SU-DHL-6 (cell line): Measurements from ENCODE around the gene NDUFS6.

Source experiments
- H2AFZ ChIP-seq: fragments of 200-600 bp; sonication (generic); 2 replicates; pipeline ENCODE4 v1.6.1; 2014; ENCODE audit warnings: low read depth, mild to moderate bottlenecking, moderate library complexity, mixed read lengths, antibody characterized with exemption, low read length; ENCODE audit not compliant: severe bottlenecking
- H3F3A ChIP-seq: fragments of 200-600 bp; shearing (Covaris generic); 2 replicates; pipeline ENCODE4 v1.6.0; 2016; ENCODE audit warnings: antibody characterized with exemption, mild to moderate bottlenecking; ENCODE audit not compliant: insufficient read depth
- H3K27ac ChIP-seq: fragments of 200-600 bp; sonication (generic); 2 replicates; pipeline ENCODE4 v1.5.1; 2016; ENCODE audit warnings: low read depth, mild to moderate bottlenecking, low read length, moderate library complexity, mixed read lengths
- H3K27me3 ChIP-seq: fragments of 200-600 bp; sonication (generic), shearing (Covaris generic); 2 replicates; pipeline ENCODE4 v1.6.0; 2014; ENCODE audit warnings: mild to moderate bottlenecking, low read length
- H3K36me3 ChIP-seq: fragments of 200-600 bp; sonication (generic); 2 replicates; pipeline ENCODE4 v1.6.1; 2014; ENCODE audit warnings: mild to moderate bottlenecking, low read length, mixed read lengths
- H3K4me2 ChIP-seq: fragments of 300-600, 200-600 bp; shearing (Covaris generic), sonication (generic); 2 replicates; pipeline ENCODE4 v1.6.0; 2014; ENCODE audit warnings: low read length, low read depth, mild to moderate bottlenecking; ENCODE audit not compliant: poor library complexity, severe bottlenecking
- H3K4me3 ChIP-seq: fragments of 200-600 bp; sonication (generic); 2 replicates; pipeline ENCODE4 v1.5.1; 2014; ENCODE audit warnings: antibody characterized with exemption, low read length, mild to moderate bottlenecking, mixed read lengths; ENCODE audit not compliant: insufficient read depth, poor library complexity, severe bottlenecking
- H3K79me2 ChIP-seq: fragments of 200-600 bp; sonication (generic); 2 replicates; pipeline ENCODE4 v1.6.1; 2014; ENCODE audit warnings: mild to moderate bottlenecking, low read length, moderate library complexity; ENCODE audit not compliant: insufficient read depth
- H3K9ac ChIP-seq: fragments of 200-600 bp; sonication (generic); 2 replicates; pipeline ENCODE4 v1.7.0; 2014; ENCODE audit warnings: mild to moderate bottlenecking, low read length
- H3K9me2 ChIP-seq: fragments of 200-600 bp; sonication (generic); replicated peaks from 2 replicates; pipeline ENCODE4 v1.6.1; 2014; ENCODE audit warnings: low read length; ENCODE audit not compliant: insufficient read depth
- H3K9me3 ChIP-seq: fragments of 200-600 bp; sonication (generic); 2 replicates; pipeline ENCODE4 v1.6.1; 2014; ENCODE audit warnings: low read length, mixed read lengths; ENCODE audit not compliant: insufficient read depth
- H4K20me1 ChIP-seq: fragments of 200-600 bp; sonication (generic); 2 replicates; pipeline ENCODE4 v1.6.1; 2014; ENCODE audit warnings: low read depth, mild to moderate bottlenecking, antibody characterized with exemption, low read length, moderate library complexity, mixed read lengths
- CTCF ChIP-seq: fragments of 200-600 bp; sonication (generic); IDR thresholded peaks from one replicate; pipeline ENCODE4 v1.5.1; 2017; ENCODE audit warnings: antibody characterized with exemption, mild to moderate bottlenecking, low read length, moderate library complexity; ENCODE audit not compliant: insufficient read depth, poor library complexity, severe bottlenecking
- EZH2phosphoT487 ChIP-seq: fragments of 200-600 bp; sonication (generic), shearing (Covaris generic); conservative IDR thresholded peaks from 2 replicates; pipeline ENCODE4 v1.6.1; 2018; ENCODE audit warnings: mild to moderate bottlenecking, antibody characterized with exemption, low read length, moderate library complexity, mixed read lengths

The NDUFS6 gene

GRCh38 chr5:1831677-1832313 is 30.6 kb downstream of the NDUFS6 start:
- Histone ChIP-seq H3K4me2 (no peak overlapping the region), H3K27me3 (no peaks in the 10 kb centered on the region), H3F3A (no peaks in the 10 kb centered on the region), H4K20me1 (no peaks in the 10 kb centered on the region), H3K79me2 (no peaks in the 10 kb centered on the region), H2AFZ (no peak overlapping the region), H3K9me2 (no peaks in the 10 kb centered on the region), H3K9me3 (no peaks in the 10 kb centered on the region), H3K36me3 (no peaks in the 10 kb centered on the region), H3K9ac (no peak overlapping the region), H3K27ac (no peak overlapping the region), H3K4me3 (no peak overlapping the region)
- TF ChIP-seq CTCF (no peak), EZH2phosphoT487 (no peak)

GRCh38 chr5:1832511-1833250 is 31.5 kb downstream of the NDUFS6 start:
- Histone ChIP-seq H3K27ac (no peak overlapping the region), H3K4me2 (no peak overlapping the region), H3K4me3 (no peak overlapping the region), H3K27me3 (no peaks in the 10 kb centered on the region), H3K9ac (no peak overlapping the region), H4K20me1 (no peaks in the 10 kb centered on the region), H3K9me2 (no peaks in the 10 kb centered on the region), H2AFZ (no peak overlapping the region), H3F3A (no peaks in the 10 kb centered on the region), H3K9me3 (no peaks in the 10 kb centered on the region), H3K79me2 (no peaks in the 10 kb centered on the region), H3K36me3 (no peaks in the 10 kb centered on the region)
- TF ChIP-seq CTCF (no peak), EZH2phosphoT487 (no peak)

- TF ChIP-seq CTCF (no peak), EZH2phosphoT487 (no peak)
- Histone ChIP-seq H3K27me3 (no peaks in the 10 kb centered on the region), H4K20me1 (no peaks in the 10 kb centered on the region)
Measured at GRCh38 chr5:1833264-1834021, 32.2 kb downstream of the NDUFS6 start.

More at GRCh38 chr5:1833264-1834021, 32.2 kb downstream of the NDUFS6 start:
- Histone ChIP-seq H3K27ac (no peak overlapping the region), H3K4me3 (no peak overlapping the region), H3F3A (no peaks in the 10 kb centered on the region), H3K9ac (no peak overlapping the region), H3K36me3 (no peaks in the 10 kb centered on the region), H3K9me2 (no peaks in the 10 kb centered on the region), H3K4me2 (no peak overlapping the region), H2AFZ (no peak overlapping the region), H3K79me2 (no peaks in the 10 kb centered on the region), H3K9me3 (no peaks in the 10 kb centered on the region)
